ENCODE results near the gene SLC37A3.

The SLC37A3 gene

DNA sequence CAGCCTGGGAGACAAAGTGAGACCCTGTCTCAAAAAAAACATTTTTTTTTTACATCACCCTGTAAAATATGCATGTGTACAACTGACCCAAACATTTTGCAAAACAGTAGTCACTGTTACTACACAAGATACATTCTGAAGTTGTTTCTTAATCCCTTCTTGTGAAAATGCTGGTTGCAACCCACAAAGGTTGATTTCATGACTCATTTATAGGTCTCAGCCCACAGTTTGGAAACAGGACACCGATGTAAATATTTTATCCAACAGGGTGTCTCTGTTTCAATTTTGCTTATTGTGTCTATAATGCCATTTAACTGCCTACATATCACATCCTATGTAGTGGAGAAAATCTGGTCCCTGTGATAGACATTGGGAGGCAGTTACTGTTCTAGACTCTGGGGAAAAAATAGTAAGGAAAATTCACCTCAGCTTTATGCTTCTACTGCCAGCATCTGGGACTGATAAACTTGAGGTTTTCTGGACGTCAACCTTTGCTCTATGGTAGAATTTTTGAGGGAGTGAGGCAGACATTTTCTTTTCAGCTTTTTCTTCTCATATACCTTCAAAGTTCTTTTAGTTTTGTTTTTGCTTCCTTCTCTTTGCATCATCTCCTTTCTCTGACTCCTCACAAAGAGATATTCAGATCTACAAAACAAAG, 4.0 kb upstream of the SLC37A3 start:
- H3K4ac ChIP-seq (ENCODE audit: low read depth in 1 of 2, low read length in 2 of 2), result no peak overlapping the region
- no peak overlapping the region for H4K91ac ChIP-seq (ENCODE audit: low read length)
- H2BK120ac ChIP-seq (ENCODE audit: low read depth, low read length), result no peak overlapping the region
- no peak overlapping the region for H3K4me2 ChIP-seq (ENCODE audit: low read length, poor library complexity, severe bottlenecking)
- 40% methylated on average over 1 of the region's 2 CpGs for WGBS
- peaks cover 15% of the 10 kb centered on the region for H3K4me1 ChIP-seq (ENCODE audit: control insufficient read depth, insufficient read depth, low read depth, low read length)
- no peak overlapping the region for H2AFZ ChIP-seq (ENCODE audit: low read depth, low read length)
- no peak overlapping the region for H2BK12ac ChIP-seq (ENCODE audit: low read length in 2 of 2)
- no peak overlapping the region for H3K9ac ChIP-seq (ENCODE audit: low read length)
- H3K9me3 ChIP-seq (ENCODE audit: control insufficient read depth, low read length), result no peaks in the 10 kb centered on the region
- H3K18ac ChIP-seq (ENCODE audit: low read depth in 1 of 2, low read length in 2 of 2), result no peak overlapping the region
- no peak overlapping the region for H3K27ac ChIP-seq (ENCODE audit: low read length, poor library complexity, severe bottlenecking)
- no peak overlapping the region for H4K8ac ChIP-seq (ENCODE audit: low read length)
- H3K79me1 ChIP-seq (replicated peaks; ENCODE audit: low read length, poor library complexity, severe bottlenecking), result no peaks in the 10 kb centered on the region
- no peak overlapping the region for H2BK15ac ChIP-seq (ENCODE audit: low read depth, poor library complexity, severe bottlenecking)
- peak; percentile 61 for DNase-seq
- H3K36me3 ChIP-seq (ENCODE audit: control insufficient read depth in 1 of 2, insufficient read depth in 2 of 2, low read depth in 1 of 2, low read length in 2 of 2), result no peaks in the 10 kb centered on the region
- no peak overlapping the region for H3K14ac ChIP-seq (ENCODE audit: low read length in 2 of 2)
- peak overlapping the region; percentile 36 for H2AK5ac ChIP-seq (ENCODE audit: low read length, severe bottlenecking)
- H3K4me3 ChIP-seq (ENCODE audit: insufficient read depth in 1 of 2, low read depth in 1 of 2, low read length in 2 of 2), result no peak overlapping the region
- no peak overlapping the region for H3K23ac ChIP-seq (ENCODE audit: low read length in 2 of 2)
- no peak overlapping the region for H2BK5ac ChIP-seq (ENCODE audit: low read depth, low read length, poor library complexity, severe bottlenecking)
- H3K27me3 ChIP-seq (ENCODE audit: control insufficient read depth in 1 of 2, insufficient read depth in 1 of 2, low read length in 2 of 2), result peaks cover 0 to 14% of the 10 kb centered on the region in 2 experiments

DNA sequence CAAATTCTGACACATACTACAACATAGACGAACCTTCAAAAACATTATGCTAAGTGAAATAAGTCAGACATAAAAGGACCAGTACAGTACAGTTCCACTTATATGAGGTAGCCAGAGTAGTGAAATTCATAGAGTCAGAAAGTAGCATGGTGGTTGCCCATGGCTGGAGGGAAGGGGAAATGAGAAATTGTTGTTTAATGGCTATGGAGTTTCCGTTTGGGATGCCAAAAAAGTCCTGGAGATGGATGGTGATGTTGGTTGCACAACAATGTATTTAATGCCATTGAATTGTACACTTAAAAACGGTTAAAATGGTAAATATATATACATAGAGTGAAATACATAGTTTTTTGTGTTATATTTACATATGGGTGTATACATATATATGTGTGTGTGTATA, 2.1 kb upstream of the SLC37A3 start:
- Histone ChIP-seq H3K9me3 (ENCODE audit: control insufficient read depth, low read length) (no peaks in the 10 kb centered on the region), H3K14ac (ENCODE audit: low read length in 2 of 2) (no peak overlapping the region), H3K4me2 (ENCODE audit: low read length, poor library complexity, severe bottlenecking) (no peak overlapping the region), H2BK15ac (ENCODE audit: low read depth, poor library complexity, severe bottlenecking) (no peak overlapping the region), H2BK12ac (ENCODE audit: low read length in 2 of 2) (no peak overlapping the region), H2AFZ (ENCODE audit: low read depth, low read length) (no peak overlapping the region), H3K4me1 (ENCODE audit: control insufficient read depth, insufficient read depth, low read depth, low read length) (peaks cover 20% of the 10 kb centered on the region), H2BK120ac (ENCODE audit: low read depth, low read length) (no peak overlapping the region), H3K23ac (ENCODE audit: low read length in 2 of 2) (no peak overlapping the region), H2AK5ac (ENCODE audit: low read length, severe bottlenecking) (no peak overlapping the region), H3K18ac (ENCODE audit: low read depth in 1 of 2, low read length in 2 of 2) (no peak overlapping the region), H3K9ac (ENCODE audit: low read length) (no peak overlapping the region), H3K4ac (ENCODE audit: low read depth in 1 of 2, low read length in 2 of 2) (no peak overlapping the region), H3K4me3 (ENCODE audit: insufficient read depth in 1 of 2, low read depth in 1 of 2, low read length in 2 of 2) (no peak overlapping the region), H4K8ac (ENCODE audit: low read length) (no peak overlapping the region), H2BK5ac (ENCODE audit: low read depth, low read length, poor library complexity, severe bottlenecking) (no peak overlapping the region), H4K91ac (ENCODE audit: low read length) (no peak overlapping the region), H3K27me3 (ENCODE audit: control insufficient read depth in 1 of 2, insufficient read depth in 1 of 2, low read length in 2 of 2) (peaks cover 0 to 14% of the 10 kb centered on the region in 2 experiments), H3K27ac (ENCODE audit: low read length, poor library complexity, severe bottlenecking) (no peak overlapping the region), H3K36me3 (ENCODE audit: control insufficient read depth in 1 of 2, insufficient read depth in 2 of 2, low read depth in 1 of 2, low read length in 2 of 2) (no peaks in the 10 kb centered on the region), H3K79me1 (replicated peaks; ENCODE audit: low read length, poor library complexity, severe bottlenecking) (no peaks in the 10 kb centered on the region)
- no peak for DNase-seq
- 100% methylated on average over 1 of the region's 3 CpGs for WGBS

DNA sequence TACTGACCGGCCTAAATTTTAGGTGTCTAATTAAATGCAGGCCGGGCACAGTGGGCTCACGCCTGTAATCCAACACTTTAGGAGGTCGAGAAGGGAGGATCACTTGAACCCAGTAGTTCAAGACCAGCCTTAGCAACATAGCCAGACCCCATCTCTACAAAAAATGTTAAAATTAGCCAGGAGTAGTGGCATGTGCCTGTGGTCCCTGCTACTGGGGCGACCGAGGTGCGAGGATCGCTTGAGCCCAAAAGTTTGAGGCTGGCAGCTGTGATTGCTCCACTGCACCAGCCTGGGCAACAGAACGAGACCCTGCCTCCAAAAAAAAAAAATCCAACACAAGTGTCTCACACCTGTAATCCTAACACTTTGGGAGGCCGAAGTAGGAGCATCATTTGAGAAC, 491 bp upstream of the SLC37A3 start:
- no peak for DNase-seq

DNA sequence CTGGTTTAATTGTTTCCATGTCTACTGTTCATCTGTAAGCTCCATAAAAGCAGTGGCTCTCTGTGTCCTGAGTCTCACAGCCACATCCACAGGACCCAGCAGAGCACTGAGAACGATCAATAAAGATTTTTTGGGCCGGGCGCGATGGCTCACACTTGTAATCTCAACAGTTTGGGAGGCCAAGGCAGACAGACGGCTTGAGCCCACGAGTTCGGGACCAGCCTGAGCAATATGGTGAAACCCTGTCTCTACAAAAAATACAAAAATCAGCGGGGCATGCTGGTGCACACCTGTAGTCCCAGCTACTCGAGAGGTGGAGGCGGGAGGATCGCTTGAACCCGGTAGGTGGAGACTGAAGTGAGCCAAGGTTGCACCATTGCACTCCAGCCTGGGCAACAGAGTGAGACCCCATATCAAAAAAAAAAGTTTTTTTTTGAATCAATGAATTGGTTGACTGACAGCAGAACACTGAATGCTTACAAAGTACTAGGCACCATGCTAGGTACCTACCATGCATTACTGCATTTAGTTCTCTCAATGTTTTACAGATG, 4.5 kb downstream of the SLC37A3 start:
- peaks cover 0 to 5% of the 10 kb centered on the region in 2 experiments for H3K36me3 ChIP-seq (ENCODE audit: control insufficient read depth in 1 of 2, insufficient read depth in 2 of 2, low read depth in 1 of 2, low read length in 2 of 2)

More for the DNA sequence above, 491 bp upstream of the SLC37A3 start:
- peak overlapping the region; percentile 89 for H2AK5ac ChIP-seq (ENCODE audit: low read length, severe bottlenecking)
- no peak overlapping the region for H3K27ac ChIP-seq (ENCODE audit: low read length, poor library complexity, severe bottlenecking)
- H3K4me2 ChIP-seq (ENCODE audit: low read length, poor library complexity, severe bottlenecking), result peak overlapping the region; percentile 97
- no peak overlapping the region for H4K91ac ChIP-seq (ENCODE audit: low read length)
- H2BK15ac ChIP-seq (ENCODE audit: low read depth, poor library complexity, severe bottlenecking), result no peak overlapping the region
- no peaks in the 10 kb centered on the region for H3K36me3 ChIP-seq (ENCODE audit: control insufficient read depth in 1 of 2, insufficient read depth in 2 of 2, low read depth in 1 of 2, low read length in 2 of 2)
- no peak overlapping the region for H4K8ac ChIP-seq (ENCODE audit: low read length)
- no peak overlapping the region for H3K23ac ChIP-seq (ENCODE audit: low read length in 2 of 2)
- H2AFZ ChIP-seq (ENCODE audit: low read depth, low read length), result no peak overlapping the region
- H3K4me3 ChIP-seq (ENCODE audit: insufficient read depth in 1 of 2, low read depth in 1 of 2, low read length in 2 of 2), result peak overlapping the region in 1 of 2 experiments; percentile 95
- H3K4me1 ChIP-seq (ENCODE audit: control insufficient read depth, insufficient read depth, low read depth, low read length), result peaks cover 13% of the 10 kb centered on the region
- H2BK120ac ChIP-seq (ENCODE audit: low read depth, low read length), result no peak overlapping the region
- no peak overlapping the region for H3K9ac ChIP-seq (ENCODE audit: low read length)
- H3K4ac ChIP-seq (ENCODE audit: low read depth in 1 of 2, low read length in 2 of 2), result no peak overlapping the region
- peaks cover 1% of the 10 kb centered on the region for H3K79me1 ChIP-seq (replicated peaks; ENCODE audit: low read length, poor library complexity, severe bottlenecking)
- no peak overlapping the region for H2BK5ac ChIP-seq (ENCODE audit: low read depth, low read length, poor library complexity, severe bottlenecking)
- H2BK12ac ChIP-seq (ENCODE audit: low read length in 2 of 2), result no peak overlapping the region
- 74% methylated on average over 10 of the region's 10 CpGs for WGBS
- H3K27me3 ChIP-seq (ENCODE audit: control insufficient read depth in 1 of 2, insufficient read depth in 1 of 2, low read length in 2 of 2), result peaks cover 0 to 3% of the 10 kb centered on the region in 2 experiments
- H3K18ac ChIP-seq (ENCODE audit: low read depth in 1 of 2, low read length in 2 of 2), result no peak overlapping the region
- H3K14ac ChIP-seq (ENCODE audit: low read length in 2 of 2), result no peak overlapping the region
- no peaks in the 10 kb centered on the region for H3K9me3 ChIP-seq (ENCODE audit: control insufficient read depth, low read length)

More for the DNA sequence above, 4.5 kb downstream of the SLC37A3 start:
- Histone ChIP-seq H3K4me2 (ENCODE audit: low read length, poor library complexity, severe bottlenecking) (no peak overlapping the region), H3K4me3 (ENCODE audit: insufficient read depth in 1 of 2, low read depth in 1 of 2, low read length in 2 of 2) (no peak overlapping the region), H3K27ac (ENCODE audit: low read length, poor library complexity, severe bottlenecking) (no peak overlapping the region), H3K79me1 (replicated peaks; ENCODE audit: low read length, poor library complexity, severe bottlenecking) (peaks cover 18% of the 10 kb centered on the region), H3K9ac (ENCODE audit: low read length) (no peak overlapping the region), H3K18ac (ENCODE audit: low read depth in 1 of 2, low read length in 2 of 2) (no peak overlapping the region), H2AFZ (ENCODE audit: low read depth, low read length) (no peak overlapping the region), H3K4ac (ENCODE audit: low read depth in 1 of 2, low read length in 2 of 2) (no peak overlapping the region), H3K4me1 (ENCODE audit: control insufficient read depth, insufficient read depth, low read depth, low read length) (peaks cover 24% of the 10 kb centered on the region), H3K27me3 (ENCODE audit: control insufficient read depth in 1 of 2, insufficient read depth in 1 of 2, low read length in 2 of 2) (no peaks in the 10 kb centered on the region), H4K91ac (ENCODE audit: low read length) (no peak overlapping the region), H3K14ac (ENCODE audit: low read length in 2 of 2) (no peak overlapping the region), H3K23ac (ENCODE audit: low read length in 2 of 2) (no peak overlapping the region), H2BK120ac (ENCODE audit: low read depth, low read length) (no peak overlapping the region), H4K8ac (ENCODE audit: low read length) (no peak overlapping the region), H2BK5ac (ENCODE audit: low read depth, low read length, poor library complexity, severe bottlenecking) (no peak overlapping the region), H2BK12ac (ENCODE audit: low read length in 2 of 2) (no peak overlapping the region), H2BK15ac (ENCODE audit: low read depth, poor library complexity, severe bottlenecking) (no peak overlapping the region), H3K9me3 (ENCODE audit: control insufficient read depth, low read length) (no peaks in the 10 kb centered on the region), H2AK5ac (ENCODE audit: low read length, severe bottlenecking) (no peak overlapping the region)
- DNase-seq, result no peak
- WGBS, result 97% methylated on average over 12 of the region's 12 CpGs

Measured in mesenchymal stem cell (in vitro differentiated cells and primary cell).